Measurements from ENCODE around the gene PRELID2.
A peak's percentile ranks its signal among the peaks of the same experiment; 100 is the strongest.
"Not testable (repeated sequence)": the region's sequence is repeated elsewhere in the genome, so short reads cannot be mapped to it uniquely, and the experiment has no call there.

Gene PRELID2

GRCh38 chr5:145834917-145835847 is at the start of gene PRELID2:
Gene PRELID2 (minus strand): TSS chr5:145835342. CDS start chr5:145835251, 91 bp downstream.
- Histone ChIP-seq H3K9ac (ENCODE audit: low read depth, low read length) (peak within 1 kb of the TSS; percentile 55), H3K4me3 (ENCODE audit: low read depth, low read length) (peak within 1 kb of the TSS; percentile 75), H3K9me3 (ENCODE audit: control insufficient read depth, insufficient read depth, low read length) (no peaks in the 10 kb centered on the region), H3K27me3 (ENCODE audit: control insufficient read depth, insufficient read depth, low read length) (peaks cover 26% of the 10 kb centered on the region), H3K4me1 (ENCODE audit: control insufficient read depth, insufficient read depth, low read length) (peaks cover 2% of the 10 kb centered on the region), H3K36me3 (ENCODE audit: control insufficient read depth, insufficient read depth, low read length) (no peaks in the 10 kb centered on the region)

GRCh38 chr5:145874765-145875164 is 39.6 kb upstream of the PRELID2 start:
- no peaks in the 10 kb centered on the region for H3K9me3 ChIP-seq (ENCODE audit: control insufficient read depth, insufficient read depth, low read length)
- no peak overlapping the region for H3K9ac ChIP-seq (ENCODE audit: low read depth, low read length)
- no peaks in the 10 kb centered on the region for H3K36me3 ChIP-seq (ENCODE audit: control insufficient read depth, insufficient read depth, low read length)
- no peak overlapping the region for H3K4me3 ChIP-seq (ENCODE audit: low read depth, low read length)
- H3K27me3 ChIP-seq (ENCODE audit: control insufficient read depth, insufficient read depth, low read length): no peaks in the 10 kb centered on the region
- no peaks in the 10 kb centered on the region for H3K4me1 ChIP-seq (ENCODE audit: control insufficient read depth, insufficient read depth, low read length)

GRCh38 chr5:145872914-145873313 is 37.8 kb upstream of the PRELID2 start, which contains the start of gene GRXCR2:
Gene GRXCR2 (minus strand): TSS chr5:145873014. CDS start chr5:145872968, 46 bp downstream.
- no peaks in the 10 kb centered on the region for H3K9me3 ChIP-seq (ENCODE audit: control insufficient read depth, insufficient read depth, low read length)
- no peaks in the 10 kb centered on the region for H3K4me1 ChIP-seq (ENCODE audit: control insufficient read depth, insufficient read depth, low read length)
- no peak within 1 kb of the TSS for H3K4me3 ChIP-seq (ENCODE audit: low read depth, low read length)
- no peaks in the 10 kb centered on the region for H3K36me3 ChIP-seq (ENCODE audit: control insufficient read depth, insufficient read depth, low read length)
- H3K9ac ChIP-seq (ENCODE audit: low read depth, low read length): no peak within 1 kb of the TSS
- no peaks in the 10 kb centered on the region for H3K27me3 ChIP-seq (ENCODE audit: control insufficient read depth, insufficient read depth, low read length)

- Histone ChIP-seq H3K36me3 (ENCODE audit: control insufficient read depth, insufficient read depth, low read length) (no peaks in the 10 kb centered on the region), H3K9me3 (ENCODE audit: control insufficient read depth, insufficient read depth, low read length) (no peaks in the 10 kb centered on the region), H3K27me3 (ENCODE audit: control insufficient read depth, insufficient read depth, low read length) (no peaks in the 10 kb centered on the region)
Measured at GRCh38 chr5:145872486-145872885, 37.3 kb upstream of the PRELID2 start.

GRCh38 chr5:145869753-145870152 is 34.6 kb upstream of the PRELID2 start:
- H3K9me3 ChIP-seq (ENCODE audit: control insufficient read depth, insufficient read depth, low read length): no peaks in the 10 kb centered on the region

More at GRCh38 chr5:145872486-145872885, 37.3 kb upstream of the PRELID2 start:
- Histone ChIP-seq H3K9ac (ENCODE audit: low read depth, low read length) (no peak overlapping the region), H3K4me1 (ENCODE audit: control insufficient read depth, insufficient read depth, low read length) (no peaks in the 10 kb centered on the region), H3K4me3 (ENCODE audit: low read depth, low read length) (no peak overlapping the region)

GRCh38 chr5:145867806-145868205 is 32.7 kb upstream of the PRELID2 start:
- Histone ChIP-seq H3K4me3 (ENCODE audit: low read depth, low read length) (no peak overlapping the region), H3K27me3 (ENCODE audit: control insufficient read depth, insufficient read depth, low read length) (peaks cover 3% of the 10 kb centered on the region), H3K36me3 (ENCODE audit: control insufficient read depth, insufficient read depth, low read length) (no peaks in the 10 kb centered on the region), H3K9ac (ENCODE audit: low read depth, low read length) (no peak overlapping the region), H3K4me1 (ENCODE audit: control insufficient read depth, insufficient read depth, low read length) (no peaks in the 10 kb centered on the region), H3K9me3 (ENCODE audit: control insufficient read depth, insufficient read depth, low read length) (no peaks in the 10 kb centered on the region)

More at GRCh38 chr5:145869753-145870152, 34.6 kb upstream of the PRELID2 start:
- peaks cover 3% of the 10 kb centered on the region for H3K27me3 ChIP-seq (ENCODE audit: control insufficient read depth, insufficient read depth, low read length)
- H3K4me3 ChIP-seq (ENCODE audit: low read depth, low read length): no peak overlapping the region
- H3K4me1 ChIP-seq (ENCODE audit: control insufficient read depth, insufficient read depth, low read length): no peaks in the 10 kb centered on the region
- no peaks in the 10 kb centered on the region for H3K36me3 ChIP-seq (ENCODE audit: control insufficient read depth, insufficient read depth, low read length)
- no peak overlapping the region for H3K9ac ChIP-seq (ENCODE audit: low read depth, low read length)

GRCh38 chr5:145864432-145864831 is 29.3 kb upstream of the PRELID2 start:
- not testable (repeated sequence) for H3K27me3 ChIP-seq (ENCODE audit: control insufficient read depth, insufficient read depth, low read length); H3K36me3 ChIP-seq (ENCODE audit: control insufficient read depth, insufficient read depth, low read length); H3K4me3 ChIP-seq (ENCODE audit: low read depth, low read length); H3K9me3 ChIP-seq (ENCODE audit: control insufficient read depth, insufficient read depth, low read length); H3K9ac ChIP-seq (ENCODE audit: low read depth, low read length); H3K4me1 ChIP-seq (ENCODE audit: control insufficient read depth, insufficient read depth, low read length)

- no peak overlapping the region for H3K4me3 ChIP-seq (ENCODE audit: low read depth, low read length)
- no peaks in the 10 kb centered on the region for H3K9me3 ChIP-seq (ENCODE audit: control insufficient read depth, insufficient read depth, low read length)
- H3K36me3 ChIP-seq (ENCODE audit: control insufficient read depth, insufficient read depth, low read length): no peaks in the 10 kb centered on the region
- H3K9ac ChIP-seq (ENCODE audit: low read depth, low read length): no peak overlapping the region
- no peaks in the 10 kb centered on the region for H3K4me1 ChIP-seq (ENCODE audit: control insufficient read depth, insufficient read depth, low read length)
- peaks cover 3% of the 10 kb centered on the region for H3K27me3 ChIP-seq (ENCODE audit: control insufficient read depth, insufficient read depth, low read length)
Measured at GRCh38 chr5:145863003-145863402, 27.9 kb upstream of the PRELID2 start.

- no peaks in the 10 kb centered on the region for H3K27me3 ChIP-seq (ENCODE audit: control insufficient read depth, insufficient read depth, low read length)
- no peaks in the 10 kb centered on the region for H3K9me3 ChIP-seq (ENCODE audit: control insufficient read depth, insufficient read depth, low read length)
- no peaks in the 10 kb centered on the region for H3K4me1 ChIP-seq (ENCODE audit: control insufficient read depth, insufficient read depth, low read length)
- H3K9ac ChIP-seq (ENCODE audit: low read depth, low read length): no peak overlapping the region
- H3K4me3 ChIP-seq (ENCODE audit: low read depth, low read length): no peak overlapping the region
- H3K36me3 ChIP-seq (ENCODE audit: control insufficient read depth, insufficient read depth, low read length): no peaks in the 10 kb centered on the region
Measured at GRCh38 chr5:145859897-145860296, 24.8 kb upstream of the PRELID2 start.

GRCh38 chr5:145859453-145859852 is 24.3 kb upstream of the PRELID2 start:
- H3K9me3 ChIP-seq (ENCODE audit: control insufficient read depth, insufficient read depth, low read length): no peaks in the 10 kb centered on the region
- no peak overlapping the region for H3K4me3 ChIP-seq (ENCODE audit: low read depth, low read length)
- no peak overlapping the region for H3K9ac ChIP-seq (ENCODE audit: low read depth, low read length)
- no peaks in the 10 kb centered on the region for H3K36me3 ChIP-seq (ENCODE audit: control insufficient read depth, insufficient read depth, low read length)
- H3K4me1 ChIP-seq (ENCODE audit: control insufficient read depth, insufficient read depth, low read length): no peaks in the 10 kb centered on the region
- no peaks in the 10 kb centered on the region for H3K27me3 ChIP-seq (ENCODE audit: control insufficient read depth, insufficient read depth, low read length)

GRCh38 chr5:145858959-145859358 is 23.8 kb upstream of the PRELID2 start:
- Histone ChIP-seq H3K9me3 (ENCODE audit: control insufficient read depth, insufficient read depth, low read length) (no peaks in the 10 kb centered on the region), H3K4me1 (ENCODE audit: control insufficient read depth, insufficient read depth, low read length) (no peaks in the 10 kb centered on the region), H3K36me3 (ENCODE audit: control insufficient read depth, insufficient read depth, low read length) (no peaks in the 10 kb centered on the region), H3K9ac (ENCODE audit: low read depth, low read length) (no peak overlapping the region), H3K27me3 (ENCODE audit: control insufficient read depth, insufficient read depth, low read length) (no peaks in the 10 kb centered on the region), H3K4me3 (ENCODE audit: low read depth, low read length) (no peak overlapping the region)

GRCh38 chr5:145856285-145856818 is 21.2 kb upstream of the PRELID2 start:
- H3K9ac ChIP-seq (ENCODE audit: low read depth, low read length): peak overlapping the region; percentile 71
- no peaks in the 10 kb centered on the region for H3K36me3 ChIP-seq (ENCODE audit: control insufficient read depth, insufficient read depth, low read length)
- no peaks in the 10 kb centered on the region for H3K27me3 ChIP-seq (ENCODE audit: control insufficient read depth, insufficient read depth, low read length)
- H3K9me3 ChIP-seq (ENCODE audit: control insufficient read depth, insufficient read depth, low read length): no peaks in the 10 kb centered on the region
- no peaks in the 10 kb centered on the region for H3K4me1 ChIP-seq (ENCODE audit: control insufficient read depth, insufficient read depth, low read length)
- peak overlapping the region; percentile 60 for H3K4me3 ChIP-seq (ENCODE audit: low read depth, low read length)
